ENCODE measurements around the gene TBC1D9B.

Gene TBC1D9B

DNA sequence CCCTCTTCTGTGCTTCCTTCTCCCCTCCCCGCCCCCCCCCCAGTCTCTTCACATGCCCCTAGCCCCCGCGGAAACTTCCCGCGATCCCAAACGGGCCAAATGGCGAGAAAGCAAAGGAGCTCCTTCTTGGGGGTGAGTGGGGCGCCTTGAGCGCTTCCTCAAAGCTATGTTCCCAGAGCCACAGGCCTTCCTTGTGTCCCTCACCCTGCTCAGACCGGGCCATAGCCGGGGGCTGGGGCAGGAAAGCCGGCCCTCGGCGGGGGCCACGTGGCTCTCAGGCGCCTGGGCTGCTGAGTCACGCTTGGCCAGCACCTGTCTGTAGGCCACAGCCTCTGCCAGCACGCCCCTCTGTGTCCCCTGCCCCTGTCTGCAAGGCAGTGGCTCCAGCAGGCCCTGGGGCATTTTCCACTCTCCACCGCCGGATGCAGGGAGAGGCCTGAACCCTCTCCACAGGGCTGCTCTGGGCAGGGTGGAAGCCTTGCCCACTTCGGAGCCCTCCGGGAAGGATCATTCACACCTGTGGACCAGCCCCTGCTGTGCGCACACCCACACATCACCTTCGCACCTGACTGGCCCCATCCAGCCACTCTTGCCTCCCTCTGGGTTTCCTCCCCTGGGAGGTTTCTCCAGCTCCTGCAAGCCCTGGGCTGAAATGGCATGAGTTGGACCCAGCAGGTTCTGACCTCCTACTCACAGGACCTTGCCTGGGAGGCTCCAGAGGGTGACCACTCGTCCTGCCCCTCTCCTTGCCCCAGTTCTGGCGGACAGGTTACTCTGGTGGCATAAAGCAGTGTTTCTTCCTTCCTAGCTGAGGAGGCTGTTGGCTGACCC is 88.2 kb downstream of the TBC1D9B start:
- peak; percentile 78 for DNase-seq

DNA sequence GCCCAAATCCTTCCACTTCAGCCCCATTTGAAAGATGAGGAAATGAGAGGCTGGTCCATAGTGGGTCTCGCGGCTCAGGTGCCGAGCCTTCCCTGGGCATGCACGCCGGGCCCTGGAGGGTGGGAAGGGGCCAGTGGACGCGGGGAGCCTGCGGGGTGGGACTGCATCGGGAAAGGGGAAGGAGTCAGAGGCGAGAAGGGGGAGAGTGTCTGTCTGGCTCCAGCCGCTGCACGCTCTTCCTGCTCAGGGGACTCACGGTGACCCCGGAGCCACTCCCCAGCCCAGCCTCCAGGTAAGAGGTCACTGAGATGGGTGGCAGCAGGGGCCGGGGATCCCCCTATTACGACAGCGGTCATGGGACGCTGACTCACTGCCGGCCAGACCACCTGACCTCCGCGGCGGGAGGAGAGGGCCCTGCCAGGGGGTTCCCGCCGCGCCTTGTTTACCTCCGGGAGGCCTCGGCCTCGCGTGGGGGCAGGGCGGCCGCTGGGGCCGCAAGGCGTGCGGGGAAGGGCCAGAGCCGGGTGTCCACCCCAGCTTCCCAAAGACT is 88.9 kb downstream of the TBC1D9B start:
- DNase-seq = peak; percentile 94

GRCh38 chr5:179817890-179818745 is 89.6 kb downstream of the TBC1D9B start:
- no peak for DNase-seq

GRCh38 chr5:179817470-179817840 is 90.2 kb downstream of the TBC1D9B start:
- DNase-seq = no peak

GRCh38 chr5:179816796-179817469 is 90.8 kb downstream of the TBC1D9B start:
- no peak for DNase-seq

DNA sequence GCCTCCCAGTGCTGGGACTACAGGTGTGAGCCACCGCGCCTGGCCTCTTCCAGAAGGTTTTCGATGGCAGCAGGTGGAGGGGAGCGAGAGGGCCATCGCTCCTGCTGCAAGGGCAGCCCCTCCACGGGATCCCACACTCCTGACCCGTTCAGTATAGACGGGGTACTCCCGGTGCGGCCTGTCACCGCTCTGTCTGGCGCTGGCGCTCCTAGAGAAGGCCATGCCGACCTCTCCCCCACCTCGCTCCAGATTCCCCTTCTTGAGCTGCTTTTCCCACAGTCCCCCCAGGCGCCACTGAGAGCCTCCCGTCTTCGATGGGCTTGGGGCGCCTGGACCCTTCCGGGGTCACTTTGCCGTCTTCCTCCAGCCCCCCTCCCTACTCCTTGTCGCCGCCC is 91.3 kb downstream of the TBC1D9B start:
- DNase-seq = no peak

- no peak for DNase-seq
Observed at GRCh38 chr5:179815491-179816249, 92.0 kb downstream of the TBC1D9B start.

- DNase-seq = no peak
Observed at GRCh38 chr5:179814090-179814489, 93.6 kb downstream of the TBC1D9B start.

DNA sequence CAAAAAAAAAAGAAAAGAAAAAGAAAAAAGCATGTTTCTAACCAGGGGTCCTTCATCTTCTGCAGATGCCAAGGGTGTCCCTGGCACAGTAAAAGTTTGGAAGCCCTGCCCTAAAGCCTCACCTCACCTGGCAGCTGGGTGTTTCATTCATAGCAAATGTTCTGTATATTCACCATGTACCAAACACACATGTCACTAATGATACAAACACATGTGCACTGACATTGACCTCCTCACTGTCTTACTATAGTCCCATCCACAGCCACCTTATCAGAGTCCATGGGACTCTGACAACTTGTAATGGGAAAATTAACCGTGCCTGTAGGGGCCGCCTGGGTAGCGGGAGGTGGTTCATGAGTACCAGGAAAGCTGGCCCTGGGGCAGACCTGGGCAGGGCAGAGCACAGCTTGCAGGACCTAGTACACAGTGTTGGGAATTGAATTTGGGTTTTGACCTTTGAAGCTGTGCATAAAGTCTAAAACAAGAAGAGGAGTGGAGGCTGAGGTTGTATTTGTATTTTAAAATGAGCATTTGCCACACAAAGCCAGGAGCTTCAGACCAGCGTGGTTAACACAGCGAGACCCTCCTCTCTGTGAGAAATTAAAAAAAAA is 94.6 kb downstream of the TBC1D9B start:
- DNase-seq = no peak

DNA sequence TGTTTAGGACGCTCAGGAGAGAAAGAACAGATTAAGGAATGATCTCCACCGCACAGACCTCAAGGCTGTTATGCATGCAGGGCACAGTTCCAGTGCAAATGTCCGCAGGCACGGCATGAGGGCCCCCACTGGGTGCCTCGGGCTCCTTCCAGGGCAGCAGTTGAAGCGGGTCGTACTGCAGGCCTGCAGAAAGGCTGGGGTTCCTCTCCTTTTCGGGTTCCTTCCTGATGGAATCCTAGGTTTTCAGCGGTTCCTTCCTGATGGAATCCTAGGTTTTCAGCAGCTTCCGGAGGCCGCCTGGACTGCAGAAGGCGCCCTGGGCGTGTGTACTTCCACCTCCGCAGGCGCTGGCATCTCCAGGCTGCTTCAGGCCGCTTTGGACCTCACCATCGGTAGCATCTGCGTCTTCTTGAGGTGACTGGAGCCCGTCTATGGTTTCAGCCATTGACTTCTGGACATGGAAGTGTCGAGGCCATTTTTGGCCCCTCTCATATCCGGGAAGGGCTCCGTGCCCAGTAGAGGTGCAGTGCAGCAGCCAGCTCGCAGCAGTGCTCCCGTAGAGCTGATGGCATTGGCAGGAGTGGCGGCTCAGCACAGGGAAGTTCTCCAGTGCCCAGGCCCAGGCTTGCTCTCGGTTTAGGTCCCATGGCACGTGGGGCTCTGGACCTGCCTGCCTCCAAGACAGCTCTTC is 95.4 kb downstream of the TBC1D9B start:
- no peak for DNase-seq
